Lower leg skin (tissue), 3 donors: ENCODE results near the gene SLC22A23.

ENCODE experiments used
- CTCF ChIP-seq, 3 donors: fragments of 450-650 bp; IDR thresholded peaks; one replicate each; pipeline ENCODE4 v1.5.1; 2016; ENCODE audit warnings: antibody characterized with exemption in 3 of 3, mild to moderate bottlenecking in 3 of 3, moderate library complexity in 2 of 3
- POLR2A ChIP-seq, 2 donors: fragments of 450-650 bp; IDR thresholded peaks; one replicate each; pipeline ENCODE4 v1.6.1; 2016 to 2017; ENCODE audit warnings: antibody characterized with exemption in 2 of 2, mild to moderate bottlenecking in 1 of 2, moderate library complexity in 1 of 2

GRCh38 chr6:3290931-3291211 lies 166.0 kb downstream of the SLC22A23 start:
- no peak for TF ChIP-seq CTCF (IDR thresholded peaks at IDR 0.05)
- no peak for TF ChIP-seq POLR2A (IDR thresholded peaks at IDR 0.05)
